KOPT-K1 (cell line): ENCODE results near the gene DCTD.

Experiments used
- H3K27ac ChIP-seq: fragments of 200-600 bp; sonication (generic); 2 replicates; pipeline ENCODE4 v1.5.1; 2016; ENCODE audit warnings: antibody characterized with exemption, mild to moderate bottlenecking, low read depth, low read length; ENCODE audit not compliant: poor library complexity, severe bottlenecking
- H3K36me3 ChIP-seq: fragments of 200-600 bp; sonication (generic); 2 replicates; pipeline ENCODE4 v1.5.1; 2017; ENCODE audit warnings: antibody characterized with exemption, mild to moderate bottlenecking, low read length, moderate library complexity; ENCODE audit not compliant: insufficient read depth
- H3K9me3 ChIP-seq: fragments of 200-600 bp; sonication (generic); 2 replicates; pipeline ENCODE4 v1.5.1; 2017; ENCODE audit warnings: antibody characterized with exemption, low read length, mild to moderate bottlenecking; ENCODE audit not compliant: insufficient read depth, poor library complexity, severe bottlenecking

DCTD gene

DNA sequence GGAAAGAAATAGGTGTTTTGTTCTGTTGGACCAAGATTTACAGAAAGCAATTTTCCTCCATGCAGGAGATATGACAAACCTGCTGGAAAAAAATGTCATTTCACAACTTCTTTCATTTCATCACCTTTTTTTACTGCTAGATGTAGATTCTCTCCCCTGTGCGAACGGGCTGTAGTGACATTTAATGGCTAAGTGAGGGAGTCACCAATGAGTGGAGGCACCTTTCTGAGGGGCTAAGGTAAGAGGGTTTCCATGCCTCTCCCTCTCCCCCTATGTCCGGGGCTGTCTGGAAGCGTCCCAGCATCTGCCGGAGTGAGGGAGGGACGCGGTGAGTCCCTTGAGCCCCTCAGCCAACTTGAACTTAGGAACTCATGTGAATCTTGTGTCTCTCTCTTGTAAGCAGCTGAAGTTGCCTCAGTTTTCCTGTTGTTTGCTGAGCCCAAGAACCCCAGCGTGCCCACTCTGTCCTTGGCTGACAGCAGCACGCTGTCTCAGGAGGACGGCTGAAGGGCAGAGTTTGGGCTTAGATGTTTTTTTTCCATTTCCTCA, 42.3 kb downstream of the DCTD start:
- H3K36me3 ChIP-seq = no peaks in the 10 kb centered on the region

DNA sequence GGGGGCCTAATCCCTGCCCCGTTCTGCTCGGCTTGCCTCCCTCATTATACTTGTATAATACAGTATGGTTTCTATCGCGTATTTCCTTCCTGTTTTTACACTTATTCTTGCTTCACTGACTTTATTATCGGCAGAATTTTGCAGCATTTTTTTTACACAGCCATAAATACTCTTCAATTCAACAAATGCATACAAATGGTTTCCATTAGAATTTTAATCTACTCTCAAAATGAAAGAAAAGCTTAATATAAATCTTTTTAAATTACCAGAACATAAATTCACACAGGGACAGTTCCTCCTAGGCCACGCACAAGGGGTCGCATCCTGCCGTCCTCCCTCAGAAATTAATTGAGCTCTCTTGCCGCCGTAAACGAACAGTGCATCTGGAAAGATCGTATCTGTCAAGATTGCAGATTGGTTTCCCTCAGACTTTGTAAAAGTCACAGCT, 42.9 kb downstream of the DCTD start:
- H3K27ac ChIP-seq = no peak overlapping the region
- H3K9me3 ChIP-seq = no peaks in the 10 kb centered on the region
- no peaks in the 10 kb centered on the region for H3K36me3 ChIP-seq

More for the DNA sequence above, 42.3 kb downstream of the DCTD start:
- Histone ChIP-seq H3K27ac (no peak overlapping the region), H3K9me3 (no peaks in the 10 kb centered on the region)

DNA sequence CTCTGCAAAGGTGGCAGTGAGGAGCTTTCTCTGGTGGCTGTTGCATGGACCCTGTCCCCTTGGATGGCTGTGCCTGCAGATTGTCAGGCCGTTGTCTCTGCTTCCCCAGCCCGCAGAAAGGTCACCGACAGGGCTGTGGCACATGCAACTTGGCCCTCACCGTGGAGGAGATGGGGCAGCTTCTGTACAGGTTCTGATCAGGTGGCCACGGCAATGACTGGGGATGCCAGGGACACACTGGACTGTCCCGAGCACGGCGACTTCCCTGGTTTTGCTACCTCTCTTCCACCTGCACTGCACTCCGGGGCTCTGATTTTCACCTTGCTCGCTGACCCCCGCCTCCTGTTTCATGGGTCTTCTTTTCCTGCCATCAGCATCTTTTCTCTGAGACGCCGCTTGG, 43.5 kb downstream of the DCTD start:
- H3K9me3 ChIP-seq = no peaks in the 10 kb centered on the region
- no peak overlapping the region for H3K27ac ChIP-seq
- H3K36me3 ChIP-seq = no peaks in the 10 kb centered on the region

DNA sequence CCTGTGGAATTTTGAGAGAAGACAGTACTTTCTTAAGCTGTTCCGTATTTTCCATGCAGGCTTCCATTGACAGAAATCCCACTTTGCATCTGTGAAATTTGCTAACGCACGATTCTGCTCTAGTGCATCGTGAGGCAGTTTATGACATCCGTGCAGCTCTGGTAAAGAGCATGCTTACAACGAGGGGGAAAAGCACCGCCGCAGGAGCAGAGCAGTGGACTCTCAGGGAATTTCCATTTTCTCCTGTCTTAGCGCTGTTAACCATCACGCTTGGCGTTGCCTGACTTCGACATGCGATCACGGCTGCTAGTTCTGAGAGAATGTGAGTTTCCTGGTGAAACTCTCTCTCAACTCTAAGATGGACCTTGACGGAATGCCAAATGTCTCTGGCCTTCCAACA, 43.9 kb downstream of the DCTD start:
- Histone ChIP-seq H3K36me3 (no peaks in the 10 kb centered on the region), H3K27ac (no peak overlapping the region), H3K9me3 (no peaks in the 10 kb centered on the region)

DNA sequence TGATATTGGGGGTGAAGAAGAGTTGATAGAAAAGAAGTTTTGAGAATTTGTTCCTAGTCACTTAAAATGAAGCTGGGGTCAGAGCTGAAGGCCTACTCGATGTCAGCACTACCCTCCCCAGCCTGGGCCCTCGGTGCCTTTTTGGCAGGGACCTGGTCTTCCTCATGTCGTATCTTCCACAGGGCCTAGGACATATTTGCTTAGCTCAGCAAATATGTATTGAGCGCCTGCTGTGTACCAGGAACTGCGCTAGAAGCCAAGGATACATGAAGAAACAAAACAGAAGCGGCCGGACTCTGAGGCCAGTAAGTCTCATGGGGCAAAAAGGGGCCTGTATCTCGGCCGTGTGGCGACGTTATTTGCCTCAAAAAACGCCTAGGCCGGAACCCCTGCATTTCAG, 44.3 kb downstream of the DCTD start:
- Histone ChIP-seq H3K27ac (no peak overlapping the region), H3K36me3 (no peaks in the 10 kb centered on the region), H3K9me3 (no peaks in the 10 kb centered on the region)

DNA sequence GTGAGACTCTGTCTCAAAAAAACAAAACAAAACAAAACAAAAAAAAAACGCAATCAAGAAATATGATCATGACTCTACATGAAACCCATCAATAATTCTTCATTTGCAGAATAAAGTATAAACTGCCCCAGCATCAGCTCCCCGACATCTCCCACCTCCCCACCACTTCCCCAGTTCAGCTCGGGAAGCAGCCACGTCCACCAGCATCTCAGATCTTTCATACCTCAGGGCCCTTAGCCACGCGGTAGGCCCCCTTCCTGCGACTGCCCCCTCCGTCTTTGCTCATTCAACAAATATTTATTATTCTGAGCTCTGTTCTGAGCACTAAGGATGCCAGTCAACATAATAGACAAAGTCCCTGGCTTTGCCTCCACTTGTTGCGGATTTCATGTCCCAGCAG, 45.6 kb downstream of the DCTD start:
- no peaks in the 10 kb centered on the region for H3K36me3 ChIP-seq
- H3K9me3 ChIP-seq = no peaks in the 10 kb centered on the region

DNA sequence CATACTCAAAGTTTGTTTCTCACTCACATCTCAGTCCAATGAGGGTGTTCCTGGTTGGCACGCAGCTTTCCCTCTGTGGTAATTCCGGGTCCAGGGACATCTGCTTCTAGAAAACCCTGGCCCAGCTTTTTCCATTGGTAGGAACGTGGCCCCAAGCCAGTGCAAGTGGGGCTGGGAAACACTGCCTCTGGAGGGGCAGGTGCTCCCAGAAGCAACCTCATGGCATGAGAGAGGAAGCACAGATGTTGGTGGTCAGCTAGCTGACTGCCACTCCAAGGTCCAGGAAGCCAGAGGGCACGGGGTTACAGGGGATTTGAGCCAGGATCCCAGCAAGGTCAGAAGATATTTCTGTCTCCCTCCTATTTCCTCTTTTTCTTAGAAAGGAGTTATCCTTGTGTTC, 47.5 kb downstream of the DCTD start:
- no peak overlapping the region for H3K27ac ChIP-seq
- no peaks in the 10 kb centered on the region for H3K9me3 ChIP-seq
- no peaks in the 10 kb centered on the region for H3K36me3 ChIP-seq

More for the DNA sequence above, 45.6 kb downstream of the DCTD start:
- no peak overlapping the region for H3K27ac ChIP-seq

DNA sequence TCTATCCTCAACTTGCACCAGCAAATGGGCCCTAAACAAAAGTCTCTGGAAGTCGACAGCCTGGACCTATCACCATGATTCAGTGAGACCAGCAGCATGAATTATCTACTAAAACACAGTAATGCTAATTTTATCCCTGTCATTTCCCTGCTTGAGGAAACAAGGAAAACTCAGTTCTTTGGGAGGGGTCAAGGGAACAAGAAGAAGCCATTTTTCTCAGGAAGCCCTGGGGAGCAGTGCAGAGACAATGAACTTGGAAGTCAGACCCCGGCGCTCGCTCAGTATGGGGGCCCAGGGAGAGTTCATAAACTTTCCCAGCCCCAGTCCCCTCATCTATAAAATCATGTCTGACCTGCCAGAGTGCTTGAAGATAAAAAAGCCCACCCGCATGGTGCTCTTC, 50.4 kb downstream of the DCTD start:
- no peaks in the 10 kb centered on the region for H3K9me3 ChIP-seq
- no peak overlapping the region for H3K27ac ChIP-seq
- no peaks in the 10 kb centered on the region for H3K36me3 ChIP-seq

DNA sequence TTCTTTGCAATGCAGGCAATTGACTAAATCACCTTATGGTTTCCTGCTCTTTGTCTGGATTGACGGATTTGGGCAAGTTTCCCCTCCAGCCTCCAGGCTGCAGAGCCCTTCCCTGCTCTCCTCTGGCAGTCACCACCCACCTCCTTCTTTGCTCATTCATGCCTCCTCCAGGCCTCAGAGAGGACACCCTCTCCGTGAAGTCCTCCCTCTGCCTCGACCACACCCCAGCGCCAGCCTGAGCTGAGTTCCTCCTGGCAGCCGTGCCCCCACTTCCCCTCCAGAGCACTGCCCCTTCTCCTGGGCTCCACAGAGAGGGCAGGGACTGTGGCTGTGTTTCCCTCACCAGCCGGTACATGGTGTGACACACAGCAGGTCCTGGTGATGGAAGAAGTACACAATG, 53.7 kb downstream of the DCTD start:
- Histone ChIP-seq H3K36me3 (no peaks in the 10 kb centered on the region), H3K9me3 (no peaks in the 10 kb centered on the region), H3K27ac (no peak overlapping the region)

DNA sequence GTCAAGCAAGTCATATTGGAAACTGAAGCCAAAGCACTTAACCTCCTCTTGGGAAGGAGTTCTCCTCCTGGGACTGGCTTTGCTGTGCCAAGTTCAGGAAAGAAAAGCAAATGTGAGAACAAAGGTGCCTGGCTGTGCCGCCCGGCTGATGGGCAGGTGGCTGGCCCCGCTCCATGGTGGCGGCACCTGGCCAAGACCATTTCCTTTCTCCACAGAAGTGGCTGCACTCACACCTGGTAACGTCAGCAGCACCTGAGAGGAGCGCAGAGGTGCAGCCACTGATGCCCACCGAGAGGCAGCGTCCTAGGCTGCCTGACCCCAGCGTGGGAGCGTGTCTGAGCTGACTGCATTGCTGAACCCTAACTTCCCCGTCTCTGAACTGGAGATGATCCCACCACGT, 54.3 kb downstream of the DCTD start:
- no peak overlapping the region for H3K27ac ChIP-seq

DNA sequence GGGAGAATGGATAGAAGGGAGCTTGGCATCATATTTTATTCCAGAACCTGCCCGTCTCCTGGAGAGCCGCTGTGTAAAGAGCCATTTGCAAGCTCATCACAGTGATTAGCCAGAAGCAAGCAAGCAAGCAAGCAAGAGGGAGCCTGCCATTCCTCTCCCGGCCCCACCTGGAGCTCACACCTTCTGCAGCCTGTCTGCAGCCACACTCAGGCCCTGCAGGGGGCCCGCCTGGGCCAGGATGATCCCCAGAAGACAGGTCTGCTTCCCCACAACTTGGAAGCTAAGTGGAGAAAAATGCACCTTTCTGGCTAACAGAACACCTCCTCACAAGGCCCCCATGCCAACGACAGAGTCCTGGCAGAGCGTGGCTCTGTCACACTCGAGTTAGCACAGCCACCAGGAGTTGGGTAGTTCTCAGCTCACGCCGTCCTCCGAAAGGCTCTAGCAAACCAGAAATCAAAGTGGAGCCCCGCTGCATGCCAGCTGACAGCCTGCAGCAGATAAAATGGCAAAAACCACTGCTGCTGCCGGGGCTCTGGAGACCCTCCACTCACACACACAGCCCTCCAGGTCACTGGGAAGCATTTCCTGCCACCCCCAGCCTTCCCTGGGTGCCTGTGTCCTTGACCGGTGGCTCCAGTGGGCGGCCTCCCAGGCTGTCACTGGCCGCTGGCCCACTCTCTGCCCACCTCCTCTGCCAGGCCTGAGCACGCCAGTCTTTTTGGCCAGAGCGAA, 54.9 kb downstream of the DCTD start:
- Histone ChIP-seq H3K36me3 (no peaks in the 10 kb centered on the region), H3K9me3 (no peaks in the 10 kb centered on the region), H3K27ac (no peak overlapping the region)

More for the DNA sequence above, 54.3 kb downstream of the DCTD start:
- H3K9me3 ChIP-seq = no peaks in the 10 kb centered on the region
- no peaks in the 10 kb centered on the region for H3K36me3 ChIP-seq

DNA sequence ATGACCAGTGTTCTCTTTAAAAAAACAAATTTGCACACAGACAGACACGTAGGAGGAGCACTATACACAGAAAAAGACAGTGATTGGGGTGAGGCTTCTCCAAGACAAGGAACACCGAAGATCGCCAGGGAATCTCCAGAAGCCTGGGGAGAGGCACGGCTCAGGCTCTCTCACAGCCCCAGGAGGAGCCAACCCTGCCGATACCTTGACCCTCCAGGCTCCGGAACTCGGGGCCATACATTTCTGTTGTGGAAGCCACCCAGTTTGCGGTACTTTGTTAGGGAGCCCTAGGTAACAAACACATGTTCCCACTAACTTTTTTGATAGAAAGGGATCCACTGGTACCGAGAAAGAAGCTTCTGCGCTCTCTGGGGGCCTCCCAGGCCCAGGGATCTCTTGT, 55.8 kb downstream of the DCTD start:
- Histone ChIP-seq H3K9me3 (no peaks in the 10 kb centered on the region), H3K27ac (no peak overlapping the region), H3K36me3 (no peaks in the 10 kb centered on the region)

DNA sequence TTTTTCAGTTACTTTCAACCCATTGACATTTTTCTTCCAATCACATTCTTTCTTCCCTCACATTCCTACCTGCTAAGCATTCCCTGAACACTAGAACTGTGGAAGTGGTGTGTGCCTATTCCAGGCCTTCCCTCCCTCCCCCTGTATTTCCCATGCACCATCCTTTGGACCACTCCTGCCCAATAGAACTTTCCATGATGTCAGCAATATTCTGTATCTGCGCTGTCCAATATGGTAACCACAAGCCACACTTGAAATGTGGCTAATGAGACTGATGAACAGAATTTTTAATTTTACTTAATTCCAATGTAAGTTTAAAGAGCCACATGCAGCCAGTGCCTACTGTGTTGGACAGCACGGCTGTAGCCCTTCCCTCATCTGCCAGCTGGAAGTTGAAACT, 57.5 kb downstream of the DCTD start:
- H3K36me3 ChIP-seq = no peaks in the 10 kb centered on the region

DNA sequence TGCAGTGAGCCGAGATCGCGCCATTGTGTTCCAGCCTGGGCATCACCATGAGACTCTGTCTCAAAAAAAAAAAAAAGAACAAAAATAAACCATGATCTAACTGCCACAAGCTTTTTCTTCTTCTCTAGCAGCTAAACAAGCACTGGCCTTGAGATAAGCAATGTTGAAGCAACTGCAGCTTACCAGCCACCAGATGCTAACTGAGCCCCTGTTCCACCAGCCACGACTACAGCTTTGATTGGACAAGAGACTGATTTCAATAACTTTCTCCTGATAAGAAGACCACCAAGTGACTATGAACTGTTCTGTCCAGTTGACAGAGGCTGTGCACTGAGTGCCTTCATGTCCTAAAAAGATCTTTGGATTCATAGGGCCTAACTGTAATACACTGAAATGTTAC, 58.5 kb downstream of the DCTD start:
- Histone ChIP-seq H3K9me3 (peaks cover 5% of the 10 kb centered on the region), H3K27ac (no peak overlapping the region), H3K36me3 (no peaks in the 10 kb centered on the region)

More for the DNA sequence above, 57.5 kb downstream of the DCTD start:
- Histone ChIP-seq H3K9me3 (peaks cover 5% of the 10 kb centered on the region), H3K27ac (no peak overlapping the region)

DNA sequence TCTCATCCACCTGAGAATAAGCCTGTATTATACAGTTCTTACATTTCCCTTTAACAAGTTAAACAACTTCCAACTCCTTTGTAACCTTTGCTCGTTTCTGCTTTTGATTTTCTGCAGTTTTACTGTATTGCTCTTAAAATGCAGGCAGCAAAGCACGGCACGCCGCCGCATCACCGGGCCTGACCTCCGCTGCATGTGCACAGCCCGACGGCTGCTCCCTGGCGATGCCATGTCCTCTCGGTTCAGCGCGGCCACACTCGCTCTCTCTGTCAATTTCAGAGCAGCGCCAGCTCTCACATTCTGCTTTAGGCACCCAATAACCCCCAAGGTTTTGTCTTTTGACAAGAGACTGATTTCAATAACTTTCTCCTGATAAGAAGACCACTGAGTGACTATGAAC, 60.3 kb downstream of the DCTD start:
- H3K27ac ChIP-seq = no peak overlapping the region
- no peaks in the 10 kb centered on the region for H3K36me3 ChIP-seq
- H3K9me3 ChIP-seq = peaks cover 5% of the 10 kb centered on the region

DNA sequence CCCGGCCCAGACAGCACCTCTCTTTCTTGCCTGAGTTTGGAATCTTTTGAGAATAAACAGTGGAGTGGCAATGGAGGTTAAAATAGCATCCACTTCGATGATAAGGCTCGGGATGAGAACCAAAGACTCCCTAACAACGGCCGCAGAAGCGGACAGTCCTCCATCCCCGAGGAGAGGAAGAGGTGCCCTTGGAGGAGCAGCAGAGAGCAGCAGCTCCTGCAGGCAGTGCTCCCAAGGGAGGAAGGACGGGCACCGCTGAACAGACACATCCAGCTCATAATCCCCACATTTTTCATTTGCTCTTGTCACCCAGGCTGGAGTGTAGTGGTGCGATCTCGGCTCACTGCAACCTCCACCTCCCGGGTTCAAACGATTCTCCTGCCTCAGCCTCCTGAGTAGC, 61.3 kb downstream of the DCTD start:
- Histone ChIP-seq H3K36me3 (no peaks in the 10 kb centered on the region), H3K27ac (no peak overlapping the region), H3K9me3 (peaks cover 5% of the 10 kb centered on the region)
